HG03520 (cell line): ENCODE data around the gene AUH.
A peak's percentile ranks its signal among the peaks of the same experiment; 100 is the strongest.

Source experiments
- ATAC-seq: cut with Tn5 transposase; IDR thresholded peaks from one replicate; pipeline ENCODE4 v1.9.1; 2021; ENCODE audit warnings: mild to moderate bottlenecking, moderate library complexity; ENCODE audit not compliant: unreplicated experiment

Gene AUH

GRCh38 chr9:91193087-91193657 is 168.5 kb downstream of the AUH start:
- ATAC-seq = peak; percentile 23

DNA sequence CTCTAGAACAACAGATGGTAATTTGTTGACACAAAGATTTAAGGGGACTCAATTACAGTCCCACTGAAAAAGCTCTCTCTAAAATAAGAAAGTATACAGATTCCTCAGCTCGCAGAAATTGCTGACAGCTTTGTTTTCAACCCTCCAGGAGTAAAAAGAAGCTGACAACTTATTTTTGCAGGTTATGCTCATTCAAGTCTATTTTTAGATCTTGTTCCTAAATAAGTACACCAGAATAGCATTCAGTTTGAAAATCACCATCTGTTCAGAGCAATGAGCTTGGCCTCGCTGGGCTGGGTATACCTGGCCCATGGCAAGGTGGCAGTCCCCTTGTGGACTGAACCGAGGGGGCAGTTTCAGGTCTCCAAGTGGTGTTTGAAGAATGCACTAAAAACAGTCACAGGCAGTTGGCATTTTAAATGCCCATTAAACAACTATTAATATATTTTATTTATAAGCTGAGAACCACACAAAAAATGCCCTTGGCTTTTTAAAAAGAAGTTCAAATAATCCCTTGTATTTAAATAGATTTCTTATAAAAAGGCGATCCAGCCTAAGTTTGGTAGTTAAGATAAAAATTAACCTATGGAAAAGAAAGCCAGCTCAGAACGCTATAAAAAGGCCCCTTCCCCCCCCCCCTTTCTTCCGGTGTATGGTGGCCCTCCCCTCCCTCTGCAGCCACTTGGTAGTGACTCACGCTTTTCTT is 169.2 kb downstream of the AUH start:
- ATAC-seq = no peak

DNA sequence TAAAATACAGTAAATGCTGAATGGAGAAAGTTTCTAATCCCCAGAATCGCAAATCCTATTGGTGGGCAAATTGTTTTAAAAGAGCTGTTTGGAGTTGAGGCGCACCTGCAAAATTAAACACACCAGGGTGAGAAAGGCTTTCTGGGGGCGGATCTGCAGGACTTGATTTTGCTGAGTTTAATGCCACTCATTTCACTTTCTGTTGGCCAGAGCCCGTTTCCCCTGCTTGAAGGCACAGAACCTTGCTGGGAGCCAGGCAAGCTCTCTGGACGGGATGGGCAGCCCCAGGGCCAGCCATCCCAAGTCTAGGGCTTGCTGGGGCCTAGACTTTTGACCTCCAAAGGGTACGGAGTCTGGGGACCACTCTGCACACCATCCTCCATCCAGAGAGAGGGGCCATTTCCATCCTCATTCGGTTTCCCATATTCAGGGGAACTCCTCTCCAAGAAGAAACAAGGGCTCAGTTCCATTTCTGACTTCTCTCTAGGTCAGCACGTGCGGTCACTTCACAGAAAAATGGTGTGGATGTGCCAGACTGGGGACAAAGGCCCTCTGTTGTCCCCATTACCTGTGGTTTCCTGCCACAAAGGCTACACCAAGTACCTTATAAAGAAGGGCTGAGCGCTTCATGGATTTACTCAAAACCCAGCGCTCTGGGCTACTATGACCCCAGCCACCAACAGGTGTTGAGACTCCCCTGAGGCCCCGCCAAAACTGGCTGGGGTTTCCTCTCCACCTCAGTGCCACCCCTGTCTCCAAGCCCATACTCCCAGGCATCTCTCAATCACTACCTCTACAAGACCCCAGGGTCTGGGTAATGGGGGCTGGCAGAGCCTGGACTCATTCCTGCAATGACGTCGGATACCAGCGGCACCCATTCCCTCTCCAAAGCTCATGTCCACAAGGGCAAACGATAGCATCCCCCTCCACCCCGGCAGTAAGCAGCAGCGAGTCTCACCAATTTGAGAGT is 170.0 kb downstream of the AUH start:
- ATAC-seq = no peak

DNA sequence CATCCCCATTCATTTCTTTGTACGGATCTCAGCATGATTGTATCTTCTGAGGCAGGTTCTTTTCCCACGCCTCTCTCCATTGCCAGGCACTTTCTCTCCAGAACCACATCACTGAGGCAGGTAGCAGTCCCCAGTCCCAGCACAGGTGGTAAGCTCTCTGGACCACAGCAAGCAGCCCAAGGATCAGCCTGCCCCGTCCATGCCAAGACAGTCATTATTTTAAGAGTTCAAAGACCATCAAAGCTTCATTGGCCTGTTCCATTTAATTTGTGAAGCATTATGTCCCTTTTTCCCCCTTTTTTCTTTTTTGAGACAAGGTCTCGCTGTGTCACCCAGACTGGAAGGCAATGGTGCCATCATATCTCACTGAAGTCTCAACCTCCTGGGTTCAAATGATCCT is 171.7 kb downstream of the AUH start:
- ATAC-seq = no peak

DNA sequence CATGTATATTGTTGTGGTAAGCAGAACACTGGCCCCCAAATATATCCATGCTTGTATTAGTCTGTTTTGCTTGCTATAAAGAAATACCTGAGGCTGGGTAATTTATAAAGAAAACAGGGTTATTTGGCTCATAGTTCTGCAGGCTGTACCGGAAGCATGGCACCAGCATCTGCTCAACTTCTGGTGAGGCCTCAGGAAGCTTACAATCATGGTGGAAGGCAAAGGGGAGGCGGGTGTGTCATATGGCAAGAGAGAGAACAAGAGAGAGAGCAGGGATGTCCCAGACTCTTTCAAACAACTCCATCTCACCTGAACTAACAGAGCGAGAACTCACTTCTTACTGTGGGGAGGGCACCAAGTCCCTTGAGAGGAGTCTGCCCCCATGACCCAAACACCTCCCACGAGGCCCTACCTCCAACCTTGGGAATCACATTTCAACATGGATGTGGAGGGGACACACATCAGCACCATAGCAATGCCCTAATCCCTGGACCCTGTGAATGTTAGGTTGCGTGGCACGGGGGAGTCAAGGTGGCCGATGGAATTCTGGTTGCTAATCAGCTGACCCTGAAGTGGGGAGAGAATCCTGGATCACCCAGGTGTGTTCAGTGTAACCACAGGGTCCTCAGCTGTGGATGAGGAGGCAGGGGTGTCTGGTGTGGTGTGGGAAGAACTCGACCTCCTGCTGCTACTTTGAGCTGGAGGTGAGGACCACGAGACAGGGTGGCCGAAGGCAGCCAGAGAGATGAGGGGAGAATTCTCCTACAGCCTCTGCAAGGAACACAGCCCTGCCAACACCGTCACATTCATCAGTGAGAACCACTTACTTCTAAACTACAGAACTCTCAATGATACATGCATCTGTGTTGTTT is 172.8 kb downstream of the AUH start:
- no peak for ATAC-seq

DNA sequence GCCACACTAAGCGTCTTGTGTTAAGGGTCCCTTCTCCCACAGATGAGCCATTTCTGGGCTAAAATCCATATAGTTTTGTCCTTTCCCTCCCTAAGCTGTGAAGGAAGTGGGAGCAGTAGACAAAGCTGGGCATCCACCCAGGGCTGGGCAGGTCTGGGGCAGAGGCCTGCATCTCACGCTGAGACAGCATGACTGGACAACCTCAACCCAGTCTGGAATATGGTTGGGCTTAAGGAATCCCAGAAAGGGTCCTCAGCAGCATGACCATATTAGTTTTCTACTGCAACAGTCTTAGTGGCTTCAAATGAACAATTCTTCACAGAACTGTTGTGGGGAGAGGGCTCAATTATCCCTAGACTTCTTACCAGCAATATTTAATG is 173.8 kb downstream of the AUH start:
- no peak for ATAC-seq

DNA sequence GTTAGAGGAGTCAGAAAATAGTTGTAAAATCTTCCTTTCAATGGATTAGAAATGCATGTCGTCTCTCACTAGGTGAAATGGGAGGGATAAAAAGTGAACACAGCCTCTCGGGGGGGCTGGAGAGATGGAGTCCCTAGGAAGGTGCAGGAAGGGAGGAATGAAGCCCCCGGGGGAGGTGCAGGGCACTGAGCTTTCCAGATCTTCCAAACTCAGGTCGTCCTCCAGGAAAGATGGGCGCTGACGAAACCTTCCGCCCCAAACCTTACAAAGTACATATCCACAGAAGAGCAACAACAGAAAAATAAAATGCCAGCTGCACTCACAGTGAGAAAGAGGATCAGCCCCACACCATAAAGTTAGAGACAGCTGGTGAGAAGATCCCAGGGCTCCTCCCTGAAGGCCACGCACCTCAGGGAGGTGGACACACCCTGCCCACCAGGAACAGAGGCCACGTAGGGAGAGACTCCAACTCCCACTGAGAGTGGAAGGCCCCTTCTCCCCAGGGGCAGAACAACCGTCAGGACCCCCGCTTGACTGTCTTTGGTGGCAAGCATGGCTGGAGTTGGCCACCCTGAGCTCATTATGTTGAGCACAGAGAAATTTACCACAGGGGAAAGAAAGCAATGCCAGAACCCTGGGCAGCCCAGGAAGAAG is 174.3 kb downstream of the AUH start:
- no peak for ATAC-seq

GRCh38 chr9:91186632-91187108 is 175.0 kb downstream of the AUH start:
- no peak for ATAC-seq

DNA sequence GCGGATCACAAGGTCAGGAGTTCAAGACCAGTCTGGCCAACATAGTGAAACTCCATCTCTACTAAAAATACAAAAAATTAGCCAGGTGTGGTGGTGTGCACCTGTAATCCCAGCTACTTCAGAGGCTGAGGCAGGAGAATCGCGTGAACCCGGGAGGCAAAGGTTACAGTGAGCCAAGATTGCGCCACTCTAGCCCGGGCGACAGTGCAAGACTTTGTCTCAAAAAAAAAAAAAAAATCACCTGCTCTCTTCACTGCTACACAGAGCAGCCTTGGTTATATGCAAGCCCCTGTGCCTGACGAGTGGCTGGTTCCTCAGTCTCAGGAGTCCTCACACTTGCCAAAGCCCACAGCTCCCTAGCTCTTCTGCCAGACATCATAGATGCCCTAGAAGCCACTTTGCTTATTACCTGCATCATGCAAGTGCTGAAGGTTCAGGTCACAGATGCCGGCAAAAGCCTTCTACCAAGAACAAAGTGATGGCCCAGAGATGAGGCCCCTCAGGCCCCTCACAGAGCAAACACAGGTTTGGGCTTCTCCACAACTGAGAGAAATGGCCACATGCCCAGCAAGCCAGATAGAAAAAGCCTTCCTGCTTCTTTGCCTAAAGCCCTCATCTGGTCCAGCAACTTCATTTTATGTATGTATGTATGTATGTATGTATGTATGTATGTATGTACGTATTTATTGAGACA is 176.4 kb downstream of the AUH start:
- ATAC-seq = no peak

DNA sequence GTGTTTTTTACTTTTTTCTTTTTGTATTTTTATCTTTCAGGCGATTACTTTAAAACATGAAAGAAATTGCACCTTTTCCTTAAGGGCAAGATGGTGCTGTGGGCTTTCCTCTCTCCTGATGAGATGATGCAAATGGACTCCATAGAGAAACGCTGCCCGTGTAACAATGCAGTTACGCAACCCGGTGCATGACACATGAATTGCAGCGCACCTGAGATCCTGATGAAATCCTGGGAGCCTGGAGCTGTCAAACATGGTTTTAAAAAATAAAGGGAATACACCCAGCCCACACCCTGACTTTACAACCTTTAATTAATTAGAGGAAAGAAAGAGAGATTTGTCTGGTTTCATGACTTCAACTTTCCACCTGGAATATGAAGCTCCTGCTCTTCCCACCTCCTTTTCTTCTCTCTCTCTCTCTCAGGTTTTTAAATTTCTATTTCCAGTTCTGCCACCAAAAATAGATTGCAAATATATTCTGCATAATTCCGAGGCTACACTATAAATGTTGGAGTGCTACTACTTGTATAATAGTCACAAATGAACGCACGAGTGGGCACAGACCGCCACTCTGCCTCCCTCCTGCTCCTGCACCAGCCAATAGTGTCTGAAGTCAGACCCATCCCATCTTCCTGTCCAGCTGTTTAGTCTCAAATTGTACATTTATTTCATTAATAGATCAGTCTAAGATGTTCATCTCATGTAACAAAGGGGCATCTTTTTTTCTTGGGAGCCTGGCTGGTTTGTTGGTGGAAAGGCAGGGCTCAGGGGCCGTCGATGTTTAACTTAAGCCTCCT is 179.1 kb downstream of the AUH start:
- no peak for ATAC-seq

DNA sequence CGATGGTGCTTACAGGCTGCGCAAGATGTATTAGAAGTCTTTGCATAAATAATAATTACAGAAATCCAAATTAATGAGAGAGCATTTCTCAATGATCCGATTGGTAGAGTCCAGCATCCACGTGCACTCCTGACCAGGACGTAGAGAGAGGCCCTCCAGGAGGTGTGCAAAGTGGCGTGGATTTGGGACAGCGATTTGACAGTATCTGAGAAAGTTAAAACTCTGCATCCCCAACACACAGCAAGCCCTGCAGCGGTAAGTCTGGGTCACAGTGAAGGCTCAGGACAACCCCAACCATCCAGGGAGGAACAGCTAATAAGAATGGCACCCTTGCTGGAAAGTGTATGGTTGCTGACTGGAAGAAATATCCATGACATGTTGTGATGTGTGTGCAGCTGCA is 180.2 kb downstream of the AUH start:
- ATAC-seq = no peak

- ATAC-seq = no peak
Measured at GRCh38 chr9:91180930-91181268, 180.8 kb downstream of the AUH start.

GRCh38 chr9:91180240-91180929 is 181.3 kb downstream of the AUH start:
- ATAC-seq = no peak

GRCh38 chr9:91179237-91180138 is 182.2 kb downstream of the AUH start:
- ATAC-seq = no peak

GRCh38 chr9:91178281-91179236 is 183.2 kb downstream of the AUH start:
- no peak for ATAC-seq

DNA sequence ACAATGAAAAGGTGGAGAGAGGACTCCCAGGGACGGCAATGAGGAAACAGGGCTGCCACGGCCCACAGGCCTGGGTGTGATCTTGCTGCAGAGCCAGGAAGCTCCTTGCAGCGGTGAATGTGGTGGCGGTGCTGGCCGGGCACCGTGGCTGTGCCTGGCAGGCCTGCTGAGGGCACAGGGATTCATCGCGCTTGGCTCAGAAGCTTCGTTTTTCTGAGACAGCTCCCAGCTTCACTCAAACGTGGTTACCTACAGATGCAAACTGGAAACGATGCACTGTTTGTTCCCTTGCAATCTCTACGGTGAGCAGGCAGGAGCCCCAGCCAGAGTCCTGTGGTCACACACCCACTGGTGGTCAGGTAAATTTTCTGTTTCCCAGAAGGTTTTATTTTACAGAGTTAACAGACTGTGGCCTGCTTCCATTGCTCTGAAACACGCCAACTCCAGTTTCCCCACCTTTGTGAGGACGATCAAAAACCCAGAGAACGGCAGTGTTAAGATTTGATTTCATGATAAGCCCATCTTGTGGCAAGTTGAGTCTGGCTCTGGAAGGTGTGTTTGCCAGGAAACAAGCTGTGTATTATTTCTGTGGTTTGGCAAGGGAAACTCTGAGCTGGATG is 183.9 kb downstream of the AUH start:
- ATAC-seq = no peak
